Activated effector memory CD4-positive, alpha-beta T cell treated with Interleukin-2 at 50 U/mL for 16 hours (primary cell): ENCODE data around the gene CLSTN1.
"Not testable (repeated sequence)": the region's sequence is repeated elsewhere in the genome, so short reads cannot be mapped to it uniquely, and the experiment has no call there.

Experiments used
- DNase-seq: peaks from one replicate; pipeline ENCODE4 v3.0.0-alpha.2; 2020

Gene CLSTN1

GRCh38 chr1:9760824-9761223, 62.9 kb downstream of the CLSTN1 start:
- DNase-seq = no peak

GRCh38 chr1:9759939-9760338, 63.8 kb downstream of the CLSTN1 start:
- no peak for DNase-seq

GRCh38 chr1:9758559-9759121, 65.1 kb downstream of the CLSTN1 start:
- no peak for DNase-seq

- no peak for DNase-seq
Measured at GRCh38 chr1:9755441-9755995, 68.2 kb downstream of the CLSTN1 start.

GRCh38 chr1:9753121-9753531, 70.6 kb downstream of the CLSTN1 start:
- DNase-seq = no peak

GRCh38 chr1:9751971-9752370, 71.8 kb downstream of the CLSTN1 start:
- DNase-seq = no peak

GRCh38 chr1:9749361-9749760, 74.4 kb downstream of the CLSTN1 start:
- DNase-seq = no peak

GRCh38 chr1:9748391-9748790, 75.4 kb downstream of the CLSTN1 start:
- DNase-seq = not testable (repeated sequence)

GRCh38 chr1:9746651-9747050, 77.1 kb downstream of the CLSTN1 start:
- no peak for DNase-seq

- no peak for DNase-seq
Measured at GRCh38 chr1:9746211-9746610, 77.6 kb downstream of the CLSTN1 start.

- DNase-seq = no peak
Measured at GRCh38 chr1:9744106-9744799, 79.5 kb downstream of the CLSTN1 start.

GRCh38 chr1:9737671-9738070, 86.1 kb downstream of the CLSTN1 start:
- DNase-seq = no peak

- no peak for DNase-seq
Measured at GRCh38 chr1:9737057-9737456, 86.7 kb downstream of the CLSTN1 start.

- DNase-seq = no peak
Measured at GRCh38 chr1:9736241-9736640, 87.5 kb downstream of the CLSTN1 start.

- DNase-seq = no peak
Measured at GRCh38 chr1:9735800-9736199, 88.0 kb downstream of the CLSTN1 start.

GRCh38 chr1:9733160-9733789, 90.5 kb downstream of the CLSTN1 start:
- no peak for DNase-seq

- no peak for DNase-seq
Measured at GRCh38 chr1:9732123-9732971, 91.4 kb downstream of the CLSTN1 start.

- DNase-seq = no peak
Measured at GRCh38 chr1:9731561-9731960, 92.2 kb downstream of the CLSTN1 start.

- no peak for DNase-seq
Measured at GRCh38 chr1:9731051-9731537, 92.7 kb downstream of the CLSTN1 start.

- no peak for DNase-seq
Measured at GRCh38 chr1:9730096-9730901, 93.5 kb downstream of the CLSTN1 start.

- no peak for DNase-seq
Measured at GRCh38 chr1:9729523-9729922, 94.2 kb downstream of the CLSTN1 start.
